ENCODE data around the gene RNASEH2A. TPM values are rescaled to one million over a fixed set of nuclear protein-coding genes. Genes with fewer than 3 reads are reported as not detected.

Gene RNASEH2A
- total RNA-seq, 1 experiment from 2014 or later: 41.6 TPM

- peak overlapping the region; percentile 86 for H3K4me3 Mint-ChIP-seq (ENCODE audit: low read depth, unreplicated experiment)
These were observed 18.2 kb upstream of the RNASEH2A start for GRCh38 chr19:12788042-12788681.

DNA sequence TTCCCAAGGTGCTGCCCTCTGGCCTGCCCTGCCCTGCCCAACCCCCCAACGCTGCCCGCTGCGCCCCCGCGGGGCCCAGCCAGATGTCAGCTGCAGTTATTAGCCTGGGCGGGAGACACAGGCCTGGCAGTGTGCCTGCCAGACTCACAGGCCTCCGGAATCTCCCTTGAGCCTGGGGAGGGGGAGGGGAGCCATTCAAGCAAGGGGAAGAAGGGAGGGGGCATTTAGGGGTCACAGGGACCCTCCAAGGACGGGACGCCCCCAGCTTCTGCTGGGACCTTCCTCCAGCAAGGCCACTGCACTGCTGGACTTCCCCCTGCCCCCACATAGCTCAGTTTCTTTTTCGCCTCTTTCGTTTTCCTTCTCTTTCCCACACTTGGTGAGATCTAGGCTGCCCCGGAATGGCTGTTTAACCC lies 17.7 kb upstream of the RNASEH2A start:
- H3K4me1 Mint-ChIP-seq (ENCODE audit: low read depth, unreplicated experiment): peaks cover 24% of the 10 kb centered on the region
- BruUV-seq (replicated peaks): no TSS peak
- H3K9me3 Mint-ChIP-seq (ENCODE audit: low read depth, unreplicated experiment): no peaks in the 10 kb centered on the region
- H3K36me3 Mint-ChIP-seq (ENCODE audit: insufficient read depth, unreplicated experiment): peaks cover 50% of the 10 kb centered on the region
- CTCF ChIA-PET: interaction anchor here (0.8 kb wide), 1 partner anchor 11 kb away, joined by 5 read pairs; no protein-coding TSS in a partner anchor
- H3K27me3 Mint-ChIP-seq (ENCODE audit: unreplicated experiment): no peaks in the 10 kb centered on the region
- peak; percentile 65 for DNase-seq
- no peak for TF ChIP-seq CTCF (IDR thresholded peaks at IDR 0.05; ENCODE audit: unreplicated experiment)
- intact Hi-C loops (cut with micrococcal nuclease; ENCODE audit: unreplicated experiment): no loop called here
- H3K27ac Mint-ChIP-seq (ENCODE audit: unreplicated experiment): peak overlapping the region; percentile 98
- H3K4me3 Mint-ChIP-seq (ENCODE audit: low read depth, unreplicated experiment): peak overlapping the region; percentile 86

More at GRCh38 chr19:12788042-12788681, 18.2 kb upstream of the RNASEH2A start:
- CTCF ChIA-PET: interaction anchor here (0.6 to 0.8 kb wide), 2 partner anchors 10 to 114 kb away, joined by 4 to 5 read pairs; no protein-coding TSS in a partner anchor
- no peak for DNase-seq
- intact Hi-C loops (cut with micrococcal nuclease; ENCODE audit: unreplicated experiment): no loop called here
- TF ChIP-seq CTCF (IDR thresholded peaks at IDR 0.05; ENCODE audit: unreplicated experiment): no peak
- Mint-ChIP-seq H3K27ac (ENCODE audit: unreplicated experiment) (peak overlapping the region; percentile 98), H3K4me1 (ENCODE audit: low read depth, unreplicated experiment) (peaks cover 24% of the 10 kb centered on the region), H3K9me3 (ENCODE audit: low read depth, unreplicated experiment) (no peaks in the 10 kb centered on the region), H3K27me3 (ENCODE audit: unreplicated experiment) (no peaks in the 10 kb centered on the region), H3K36me3 (ENCODE audit: insufficient read depth, unreplicated experiment) (peaks cover 46% of the 10 kb centered on the region)
- TSS peak; percentile 20 for BruUV-seq (replicated peaks)

GRCh38 chr19:12789098-12789903 lies 17.1 kb upstream of the RNASEH2A start:
- Mint-ChIP-seq H3K9me3 (ENCODE audit: low read depth, unreplicated experiment) (no peaks in the 10 kb centered on the region), H3K4me1 (ENCODE audit: low read depth, unreplicated experiment) (peaks cover 24% of the 10 kb centered on the region), H3K27ac (ENCODE audit: unreplicated experiment) (peak overlapping the region; percentile 98), H3K36me3 (ENCODE audit: insufficient read depth, unreplicated experiment) (peaks cover 56% of the 10 kb centered on the region), H3K27me3 (ENCODE audit: unreplicated experiment) (no peaks in the 10 kb centered on the region), H3K4me3 (ENCODE audit: low read depth, unreplicated experiment) (peak overlapping the region; percentile 86)
- BruUV-seq (replicated peaks): no TSS peak
- CTCF ChIA-PET: interaction anchor here (0.8 kb wide), 1 partner anchor 11 kb away, joined by 5 read pairs; no protein-coding TSS in a partner anchor
- DNase-seq: no peak
- TF ChIP-seq CTCF (IDR thresholded peaks at IDR 0.05; ENCODE audit: unreplicated experiment): no peak
- intact Hi-C loops (cut with micrococcal nuclease; ENCODE audit: unreplicated experiment): no loop called here

GRCh38 chr19:12789904-12790619 lies 16.3 kb upstream of the RNASEH2A start:
- TF ChIP-seq CTCF (IDR thresholded peaks at IDR 0.05; ENCODE audit: unreplicated experiment): no peak
- peak overlapping the region; percentile 98 for H3K27ac Mint-ChIP-seq (ENCODE audit: unreplicated experiment)
- DNase-seq: peak; percentile 95
- peaks cover 24% of the 10 kb centered on the region for H3K4me1 Mint-ChIP-seq (ENCODE audit: low read depth, unreplicated experiment)
- peak overlapping the region; percentile 86 for H3K4me3 Mint-ChIP-seq (ENCODE audit: low read depth, unreplicated experiment)
- H3K9me3 Mint-ChIP-seq (ENCODE audit: low read depth, unreplicated experiment): no peaks in the 10 kb centered on the region
- CTCF ChIA-PET: no interaction called here
- peaks cover 64% of the 10 kb centered on the region for H3K36me3 Mint-ChIP-seq (ENCODE audit: insufficient read depth, unreplicated experiment)
- H3K27me3 Mint-ChIP-seq (ENCODE audit: unreplicated experiment): no peaks in the 10 kb centered on the region
- intact Hi-C loops (cut with micrococcal nuclease; ENCODE audit: unreplicated experiment): no loop called here
- BruUV-seq (replicated peaks): no TSS peak
